HG03439 (cell line): Measurements from ENCODE around the gene GLIS2.
A peak's percentile ranks its signal among the peaks of the same experiment; 100 is the strongest.

Experiments
- ATAC-seq: cut with Tn5 transposase; IDR thresholded peaks from one replicate; pipeline ENCODE4 v1.9.1; 2021; ENCODE audit warnings: mild to moderate bottlenecking, moderate library complexity; ENCODE audit not compliant: unreplicated experiment

Gene GLIS2

GRCh38 chr16:4315186-4316107, at the start of gene GLIS2:
Gene GLIS2, plus strand, starts transcription at chr16:4316067. Its CDS starts 16,214 bp downstream, at chr16:4332281.
- no peak for ATAC-seq

- no peak for ATAC-seq
Measured at GRCh38 chr16:4266372-4266771, 49.5 kb upstream of the GLIS2 start.

GRCh38 chr16:4270091-4270490, 45.8 kb upstream of the GLIS2 start:
- no peak for ATAC-seq

GRCh38 chr16:4270595-4270994, 45.3 kb upstream of the GLIS2 start:
- ATAC-seq, result no peak

- ATAC-seq, result peak; percentile 55
Measured at GRCh38 chr16:4271176-4272113, 44.4 kb upstream of the GLIS2 start.

- ATAC-seq, result no peak
Measured at GRCh38 chr16:4272114-4272956, 43.5 kb upstream of the GLIS2 start.

- ATAC-seq, result no peak
Measured at GRCh38 chr16:4273858-4274311, 42.0 kb upstream of the GLIS2 start.

GRCh38 chr16:4275861-4276260, 40.0 kb upstream of the GLIS2 start:
- ATAC-seq, result no peak

GRCh38 chr16:4277987-4278513, 37.8 kb upstream of the GLIS2 start:
- no peak for ATAC-seq

GRCh38 chr16:4280625-4281024, 35.2 kb upstream of the GLIS2 start:
- ATAC-seq, result no peak

- ATAC-seq, result no peak
Measured at GRCh38 chr16:4283441-4283840, 32.4 kb upstream of the GLIS2 start.

GRCh38 chr16:4283939-4284338, 31.9 kb upstream of the GLIS2 start:
- no peak for ATAC-seq

- ATAC-seq, result no peak
Measured at GRCh38 chr16:4285167-4285566, 30.7 kb upstream of the GLIS2 start.

GRCh38 chr16:4288148-4288921, 27.5 kb upstream of the GLIS2 start:
- ATAC-seq, result peak; percentile 69

- ATAC-seq, result no peak
Measured at GRCh38 chr16:4290236-4290830, 25.5 kb upstream of the GLIS2 start.

GRCh38 chr16:4291699-4292098, 24.2 kb upstream of the GLIS2 start:
- no peak for ATAC-seq

- no peak for ATAC-seq
Measured at GRCh38 chr16:4293181-4293716, 22.6 kb upstream of the GLIS2 start.

- no peak for ATAC-seq
Measured at GRCh38 chr16:4293822-4294457, 21.9 kb upstream of the GLIS2 start.
